Measurements from ENCODE around the gene GPR34. TPM values are rescaled to one million over a fixed set of nuclear protein-coding genes. Genes with fewer than 3 reads are reported as not detected.
A peak's percentile ranks its signal among the peaks of the same experiment; 100 is the strongest.
"Not testable (repeated sequence)": the region's sequence is repeated elsewhere in the genome, so short reads cannot be mapped to it uniquely, and the experiment has no call there.

The GPR34 gene
- 1.5 TPM for total RNA-seq

GRCh38 chrX:41688835-41689234, at the start of gene GPR34:
Gene GPR34 (plus strand): TSS chrX:41688973. CDS start chrX:41695634, 6,661 bp downstream.
- peaks cover 0 to 7% of the 10 kb centered on the region in 2 donors for H3K4me1 ChIP-seq
- intact Hi-C loops (cut with DNase I): no loop called here
- no peak for DNase-seq (ENCODE audit: low spot score in 2 of 2)
- H3K27ac ChIP-seq: peak within 1 kb of the TSS in 1 of 2 donors; percentile 29
- H3K4me3 ChIP-seq: peak within 1 kb of the TSS in 1 of 2 donors; percentile 20
- no peak for TF ChIP-seq CTCF (IDR thresholded peaks at IDR 0.05)
- H3K27me3 ChIP-seq: no peaks in the 10 kb centered on the region
- H3K9me3 ChIP-seq: no peaks in the 10 kb centered on the region
- no peaks in the 10 kb centered on the region for H3K36me3 ChIP-seq

- intact Hi-C loops (cut with DNase I); DNase-seq (ENCODE audit: low spot score in 2 of 2); H3K27me3 ChIP-seq; H3K36me3 ChIP-seq; H3K4me1 ChIP-seq; H3K9me3 ChIP-seq; H3K4me3 ChIP-seq: not testable (repeated sequence)
- peak overlapping the region in 1 of 2 donors; percentile 27 for H3K27ac ChIP-seq
These were observed 42.6 kb upstream of the GPR34 start for GRCh38 chrX:41646201-41646600.

GRCh38 chrX:41653125-41653524, 35.6 kb upstream of the GPR34 start:
- Histone ChIP-seq H3K4me1 (peaks cover 0 to 5% of the 10 kb centered on the region in 2 donors), H3K27ac (no peak overlapping the region), H3K4me3 (no peak overlapping the region), H3K27me3 (no peaks in the 10 kb centered on the region), H3K36me3 (no peaks in the 10 kb centered on the region), H3K9me3 (no peaks in the 10 kb centered on the region)
- no peak for TF ChIP-seq CTCF (IDR thresholded peaks at IDR 0.05)
- intact Hi-C loops (cut with DNase I): no loop called here
- no peak for DNase-seq (ENCODE audit: low spot score in 2 of 2)

- H3K27ac ChIP-seq: peak overlapping the region in 1 of 2 donors; percentile 69
- no peak for DNase-seq (ENCODE audit: low spot score in 2 of 2)
- intact Hi-C loops (cut with DNase I): no loop called here
These were observed 33.7 kb upstream of the GPR34 start for GRCh38 chrX:41655101-41655500.

GRCh38 chrX:41655631-41656030, 33.1 kb upstream of the GPR34 start:
- TF ChIP-seq CTCF (IDR thresholded peaks at IDR 0.05): no peak
- Histone ChIP-seq H3K36me3 (peaks cover 0 to 8% of the 10 kb centered on the region in 2 donors), H3K27me3 (no peaks in the 10 kb centered on the region), H3K4me3 (no peak overlapping the region), H3K27ac (peak overlapping the region; percentile 33 to 69), H3K4me1 (peaks cover 0 to 5% of the 10 kb centered on the region in 2 donors), H3K9me3 (no peaks in the 10 kb centered on the region)
- intact Hi-C loops (cut with DNase I): no loop called here
- DNase-seq (ENCODE audit: low spot score in 2 of 2): no peak

More at GRCh38 chrX:41655101-41655500, 33.7 kb upstream of the GPR34 start:
- Histone ChIP-seq H3K4me1 (peaks cover 0 to 5% of the 10 kb centered on the region in 2 donors), H3K4me3 (no peak overlapping the region), H3K36me3 (peaks cover 0 to 8% of the 10 kb centered on the region in 2 donors), H3K9me3 (no peaks in the 10 kb centered on the region), H3K27me3 (no peaks in the 10 kb centered on the region)
- TF ChIP-seq CTCF (IDR thresholded peaks at IDR 0.05): no peak

GRCh38 chrX:41661366-41662095, 27.2 kb upstream of the GPR34 start:
- Histone ChIP-seq H3K36me3 (peaks cover 0 to 8% of the 10 kb centered on the region in 2 donors), H3K27me3 (no peaks in the 10 kb centered on the region), H3K27ac (peak overlapping the region; percentile 65 to 79), H3K4me3 (no peak overlapping the region), H3K4me1 (peaks cover 0 to 31% of the 10 kb centered on the region in 2 donors), H3K9me3 (no peaks in the 10 kb centered on the region)
- intact Hi-C loops (cut with DNase I): loop anchor here (5.0 to 10.0 kb wide), 2 partner anchors 36 to 217 kb away; partner anchors contain the start of gene NYX
- DNase-seq (ENCODE audit: low spot score in 2 of 2): no peak
- TF ChIP-seq CTCF (IDR thresholded peaks at IDR 0.05): no peak
